ENCODE data around the gene PAPSS1. TPM values are rescaled to one million over a fixed set of nuclear protein-coding genes. Genes with fewer than 3 reads are reported as not detected.

Gene PAPSS1
- polyA plus RNA-seq, 1 of the 3 experiments (the other 2 are of a cell fraction), result 70.1 TPM

DNA sequence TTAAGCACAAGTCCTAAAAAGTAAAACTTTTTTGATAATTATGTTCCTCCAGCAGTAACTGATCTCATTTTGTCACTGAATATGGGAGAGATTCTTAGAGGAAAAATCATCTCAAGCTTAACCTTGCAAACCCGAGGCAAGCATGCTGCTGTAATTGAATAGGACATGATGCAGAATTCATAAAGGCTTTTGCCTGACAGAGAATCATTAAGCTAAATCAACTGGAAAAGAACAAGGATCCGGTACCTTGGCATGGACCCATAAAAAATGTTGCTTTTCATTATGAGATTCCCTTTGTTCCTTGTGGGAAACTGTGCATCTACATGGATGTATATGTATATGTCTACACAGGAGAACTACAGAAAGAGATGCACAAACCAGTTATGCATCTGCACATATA, 149.1 kb downstream of the PAPSS1 start (continued):
- TF ChIP-seq, protein P1, sequence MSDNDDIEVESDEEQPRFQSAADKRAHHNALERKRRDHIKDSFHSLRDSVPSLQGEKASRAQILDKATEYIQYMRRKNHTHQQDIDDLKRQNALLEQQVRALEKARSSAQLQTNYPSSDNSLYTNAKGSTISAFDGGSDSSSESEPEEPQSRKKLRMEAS (IDR thresholded peaks at IDR 0.05; ENCODE audit: low read depth), result no peak
- TF ChIP-seq FOXJ3 (CRISPR knock-in tag; IDR thresholded peaks at IDR 0.05) (no peak), EP300 (IDR thresholded peaks at IDR 0.05; ENCODE audit: borderline replicate concordance in 1 of 2, low read depth in 1 of 2, low read length in 1 of 2) (no peak), FOSL2 (IDR thresholded peaks at IDR 0.05; ENCODE audit: borderline replicate concordance, low read depth) (no peak)
- TF ChIP-seq, protein P2, sequence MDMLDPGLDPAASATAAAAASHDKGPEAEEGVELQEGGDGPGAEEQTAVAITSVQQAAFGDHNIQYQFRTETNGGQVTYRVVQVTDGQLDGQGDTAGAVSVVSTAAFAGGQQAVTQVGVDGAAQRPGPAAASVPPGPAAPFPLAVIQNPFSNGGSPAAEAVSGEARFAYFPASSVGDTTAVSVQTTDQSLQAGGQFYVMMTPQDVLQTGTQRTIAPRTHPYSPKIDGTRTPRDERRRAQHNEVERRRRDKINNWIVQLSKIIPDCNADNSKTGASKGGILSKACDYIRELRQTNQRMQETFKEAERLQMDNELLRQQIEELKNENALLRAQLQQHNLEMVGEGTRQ (IDR thresholded peaks at IDR 0.05; ENCODE audit: borderline replicate concordance, low read depth, low read length), result no peak

DNA sequence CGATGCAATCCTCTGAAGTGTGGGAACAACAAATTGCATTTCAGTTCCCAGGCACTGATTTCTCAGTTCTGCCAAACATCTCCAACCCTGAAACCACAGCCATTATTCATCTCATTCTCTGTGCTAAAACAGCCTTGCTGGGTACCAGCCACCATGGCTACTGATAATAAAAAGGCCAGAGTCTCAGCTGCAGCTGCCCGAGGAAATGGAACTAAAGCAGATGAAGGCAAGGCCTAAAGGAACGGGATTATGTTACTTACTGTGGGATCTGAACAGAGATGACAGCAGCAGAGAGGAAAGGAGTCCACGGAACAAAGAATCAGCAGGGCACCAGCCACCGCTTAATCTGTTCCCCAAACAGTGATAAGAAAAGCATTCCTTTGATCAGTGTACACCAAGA, 155.7 kb downstream of the PAPSS1 start:
- POLR2A ChIA-PET, result no interaction called here
- Histone ChIP-seq H3K4me2 (no peak overlapping the region), H2AFZ (ENCODE audit: low read depth) (no peak overlapping the region)

More for the DNA sequence above, 155.7 kb downstream of the PAPSS1 start:
- Histone ChIP-seq H3F3A (replicated peaks; ENCODE audit: insufficient read depth) (no peaks in the 10 kb centered on the region), H4K20me1 (ENCODE audit: insufficient read depth) (no peaks in the 10 kb centered on the region), H3K27ac (ENCODE audit: low read depth in 2 of 2, low read length in 1 of 2) (no peak overlapping the region), H3K9me3 (peaks cover 15% of the 10 kb centered on the region; the same call in 1 of the 2 replicates), H3K4me3 (ENCODE audit: low read depth in 2 of 2, low read length in 1 of 2) (no peak overlapping the region), H3K36me3 (replicated peaks in 1 of 2; ENCODE audit: control insufficient read depth in 1 of 2, insufficient read depth in 2 of 2, low read length in 1 of 2) (no peaks in the 10 kb centered on the region), H3K9ac (no peak overlapping the region), H3K9me2 (0 out of 2 replicates have a peak, but pooled peaks cover 6% of the 10 kb centered on the region), H3K79me2 (ENCODE audit: insufficient read depth) (no peaks in the 10 kb centered on the region), H3K27me3 (ENCODE audit: insufficient read depth) (no peaks in the 10 kb centered on the region), H3K4me1 (ENCODE audit: control insufficient read depth in 1 of 2, insufficient read depth in 2 of 2, low read depth in 1 of 2, low read length in 1 of 2) (no peaks in the 10 kb centered on the region; a peak in 1 of 4 replicates)
- WGBS (ENCODE audit: low lambda C conversion rate), result 46% methylated on average over 5 of the region's 5 CpGs
- TF ChIP-seq, protein P3, sequence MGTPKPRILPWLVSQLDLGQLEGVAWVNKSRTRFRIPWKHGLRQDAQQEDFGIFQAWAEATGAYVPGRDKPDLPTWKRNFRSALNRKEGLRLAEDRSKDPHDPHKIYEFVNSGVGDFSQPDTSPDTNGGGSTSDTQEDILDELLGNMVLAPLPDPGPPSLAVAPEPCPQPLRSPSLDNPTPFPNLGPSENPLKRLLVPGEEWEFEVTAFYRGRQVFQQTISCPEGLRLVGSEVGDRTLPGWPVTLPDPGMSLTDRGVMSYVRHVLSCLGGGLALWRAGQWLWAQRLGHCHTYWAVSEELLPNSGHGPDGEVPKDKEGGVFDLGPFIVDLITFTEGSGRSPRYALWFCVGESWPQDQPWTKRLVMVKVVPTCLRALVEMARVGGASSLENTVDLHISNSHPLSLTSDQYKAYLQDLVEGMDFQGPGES (IDR thresholded peaks at IDR 0.05; ENCODE audit: low read depth, low read length), result no peak
- no peak for TF ChIP-seq ELF1 (IDR thresholded peaks at IDR 0.05)
- no peak for TF ChIP-seq JUND (IDR thresholded peaks at IDR 0.05)
- TF ChIP-seq EP300 (IDR thresholded peaks at IDR 0.05; ENCODE audit: borderline replicate concordance in 1 of 2, low read depth in 1 of 2, low read length in 1 of 2), result no peak
- no peak for TF ChIP-seq SIN3A (IDR thresholded peaks at IDR 0.05; ENCODE audit: borderline replicate concordance, low read depth, low read length)
- no peak for TF ChIP-seq CHD2 (IDR thresholded peaks at IDR 0.05; ENCODE audit: low read length, partially characterized antibody)
- no peak for TF ChIP-seq TEAD4 (IDR thresholded peaks at IDR 0.05; ENCODE audit: borderline replicate concordance, insufficient read depth)
- TF ChIP-seq, protein P4, sequence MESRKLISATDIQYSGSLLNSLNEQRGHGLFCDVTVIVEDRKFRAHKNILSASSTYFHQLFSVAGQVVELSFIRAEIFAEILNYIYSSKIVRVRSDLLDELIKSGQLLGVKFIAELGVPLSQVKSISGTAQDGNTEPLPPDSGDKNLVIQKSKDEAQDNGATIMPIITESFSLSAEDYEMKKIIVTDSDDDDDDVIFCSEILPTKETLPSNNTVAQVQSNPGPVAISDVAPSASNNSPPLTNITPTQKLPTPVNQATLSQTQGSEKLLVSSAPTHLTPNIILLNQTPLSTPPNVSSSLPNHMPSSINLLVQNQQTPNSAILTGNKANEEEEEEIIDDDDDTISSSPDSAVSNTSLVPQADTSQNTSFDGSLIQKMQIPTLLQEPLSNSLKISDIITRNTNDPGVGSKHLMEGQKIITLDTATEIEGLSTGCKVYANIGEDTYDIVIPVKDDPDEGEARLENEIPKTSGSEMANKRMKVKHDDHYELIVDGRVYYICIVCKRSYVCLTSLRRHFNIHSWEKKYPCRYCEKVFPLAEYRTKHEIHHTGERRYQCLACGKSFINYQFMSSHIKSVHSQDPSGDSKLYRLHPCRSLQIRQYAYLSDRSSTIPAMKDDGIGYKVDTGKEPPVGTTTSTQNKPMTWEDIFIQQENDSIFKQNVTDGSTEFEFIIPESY (IDR thresholded peaks at IDR 0.05; ENCODE audit: borderline replicate concordance, low read depth), result no peak
- TF ChIP-seq GATA2 (CRISPR knock-in tag; IDR thresholded peaks at IDR 0.05), result no peak
- TF ChIP-seq, protein P5, sequence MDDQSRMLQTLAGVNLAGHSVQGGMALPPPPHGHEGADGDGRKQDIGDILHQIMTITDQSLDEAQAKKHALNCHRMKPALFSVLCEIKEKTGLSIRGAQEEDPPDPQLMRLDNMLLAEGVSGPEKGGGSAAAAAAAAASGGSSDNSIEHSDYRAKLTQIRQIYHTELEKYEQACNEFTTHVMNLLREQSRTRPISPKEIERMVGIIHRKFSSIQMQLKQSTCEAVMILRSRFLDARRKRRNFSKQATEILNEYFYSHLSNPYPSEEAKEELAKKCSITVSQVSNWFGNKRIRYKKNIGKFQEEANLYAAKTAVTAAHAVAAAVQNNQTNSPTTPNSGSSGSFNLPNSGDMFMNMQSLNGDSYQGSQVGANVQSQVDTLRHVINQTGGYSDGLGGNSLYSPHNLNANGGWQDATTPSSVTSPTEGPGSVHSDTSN (IDR thresholded peaks at IDR 0.05), result no peak
- TF ChIP-seq RFX5 (IDR thresholded peaks at IDR 0.05; ENCODE audit: low read length), result no peak
- TF ChIP-seq TCF12 (IDR thresholded peaks at IDR 0.05), result no peak
- TF ChIP-seq, protein P1 (IDR thresholded peaks at IDR 0.05; ENCODE audit: low read depth), result no peak
- no peak for TF ChIP-seq RCOR1 (IDR thresholded peaks at IDR 0.05; ENCODE audit: low read length)
- TF ChIP-seq RAD21 (IDR thresholded peaks at IDR 0.05; ENCODE audit: low read length), result no peak
- TF ChIP-seq NRF1 (IDR thresholded peaks at IDR 0.05; ENCODE audit: low read depth, low read length), result no peak
- DNase-seq, result no peak
- CTCF ChIA-PET, result no interaction called here

Measured in SK-N-SH (cell line).